Upper lobe of left lung (tissue), 4 donors: Measurements from ENCODE around the gene ANKRD44.

Source experiments
- CTCF ChIP-seq, 6 experiments: fragments of 450-650 bp in 4 of 6; fragments of 200-600 bp in 2 of 6; sonication (generic) in 2 of 6; IDR thresholded peaks; one replicate each; pipeline ENCODE4 v1.5.1; 2016 to 2019; ENCODE audit warnings: antibody characterized with exemption in 6 of 6
- POLR2A ChIP-seq, 4 donors: fragments of 450-650 bp; IDR thresholded peaks; one replicate each; pipeline ENCODE4 v1.5.1; 2016 to 2017; ENCODE audit warnings: antibody characterized with exemption in 4 of 4, mild to moderate bottlenecking in 2 of 4

GRCh38 chr2:196965651-196966050 is 344.9 kb downstream of the ANKRD44 start:
- TF ChIP-seq CTCF (IDR thresholded peaks at IDR 0.05) (no peak), POLR2A (IDR thresholded peaks at IDR 0.05) (no peak)
